Measurements from ENCODE around the gene SLC9A7. TPM values are rescaled to one million over a fixed set of nuclear protein-coding genes. Genes with fewer than 3 reads are reported as not detected.

SLC9A7 gene
- total and polyA plus RNA-seq, 2 experiments from 2014 or later: 2.5 to 15.4 TPM

GRCh38 chrX:46662188-46662958, 96.5 kb downstream of the SLC9A7 start:
- Mint-ChIP-seq H3K27ac (no peak overlapping the region), H3K4me3 (no peak overlapping the region), H3K9me3 (no peaks in the 10 kb centered on the region), H3K36me3 (ENCODE audit: low read depth) (peaks cover 19% of the 10 kb centered on the region; the same call in 2 of the 3 replicates), H3K4me1 (no peaks in the 10 kb centered on the region), H3K27me3 (ENCODE audit: insufficient read depth, low read depth, poor library complexity) (peaks cover 2% of the 10 kb centered on the region)
- TF ChIP-seq EZH2phosphoT487 (IDR thresholded peaks at IDR 0.05; ENCODE audit: unreplicated experiment) (no peak), JUNB (IDR thresholded peaks at IDR 0.05; ENCODE audit: unreplicated experiment) (no peak), STAT1 (IDR thresholded peaks at IDR 0.05; ENCODE audit: unreplicated experiment) (no peak), NANOG (IDR thresholded peaks at IDR 0.05; ENCODE audit: borderline replicate concordance) (no peak), REST (IDR thresholded peaks at IDR 0.05; ENCODE audit: unreplicated experiment) (no peak), CREB1 (CRISPR knock-in tag; IDR thresholded peaks at IDR 0.05; ENCODE audit: low read depth) (no peak), EZH2 (IDR thresholded peaks at IDR 0.05; ENCODE audit: low read depth, unreplicated experiment) (no peak), ZNF114 (CRISPR knock-in tag; IDR thresholded peaks at IDR 0.05) (no peak), POLR2AphosphoS5 (IDR thresholded peaks at IDR 0.05; ENCODE audit: low read depth) (no peak), ZNF331 (CRISPR knock-in tag; IDR thresholded peaks at IDR 0.05; ENCODE audit: low read depth) (no peak)
- TF ChIP-seq, protein P1, sequence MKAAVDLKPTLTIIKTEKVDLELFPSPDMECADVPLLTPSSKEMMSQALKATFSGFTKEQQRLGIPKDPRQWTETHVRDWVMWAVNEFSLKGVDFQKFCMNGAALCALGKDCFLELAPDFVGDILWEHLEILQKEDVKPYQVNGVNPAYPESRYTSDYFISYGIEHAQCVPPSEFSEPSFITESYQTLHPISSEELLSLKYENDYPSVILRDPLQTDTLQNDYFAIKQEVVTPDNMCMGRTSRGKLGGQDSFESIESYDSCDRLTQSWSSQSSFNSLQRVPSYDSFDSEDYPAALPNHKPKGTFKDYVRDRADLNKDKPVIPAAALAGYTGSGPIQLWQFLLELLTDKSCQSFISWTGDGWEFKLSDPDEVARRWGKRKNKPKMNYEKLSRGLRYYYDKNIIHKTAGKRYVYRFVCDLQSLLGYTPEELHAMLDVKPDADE (IDR thresholded peaks at IDR 0.05): no peak
- TF ChIP-seq, protein P2, sequence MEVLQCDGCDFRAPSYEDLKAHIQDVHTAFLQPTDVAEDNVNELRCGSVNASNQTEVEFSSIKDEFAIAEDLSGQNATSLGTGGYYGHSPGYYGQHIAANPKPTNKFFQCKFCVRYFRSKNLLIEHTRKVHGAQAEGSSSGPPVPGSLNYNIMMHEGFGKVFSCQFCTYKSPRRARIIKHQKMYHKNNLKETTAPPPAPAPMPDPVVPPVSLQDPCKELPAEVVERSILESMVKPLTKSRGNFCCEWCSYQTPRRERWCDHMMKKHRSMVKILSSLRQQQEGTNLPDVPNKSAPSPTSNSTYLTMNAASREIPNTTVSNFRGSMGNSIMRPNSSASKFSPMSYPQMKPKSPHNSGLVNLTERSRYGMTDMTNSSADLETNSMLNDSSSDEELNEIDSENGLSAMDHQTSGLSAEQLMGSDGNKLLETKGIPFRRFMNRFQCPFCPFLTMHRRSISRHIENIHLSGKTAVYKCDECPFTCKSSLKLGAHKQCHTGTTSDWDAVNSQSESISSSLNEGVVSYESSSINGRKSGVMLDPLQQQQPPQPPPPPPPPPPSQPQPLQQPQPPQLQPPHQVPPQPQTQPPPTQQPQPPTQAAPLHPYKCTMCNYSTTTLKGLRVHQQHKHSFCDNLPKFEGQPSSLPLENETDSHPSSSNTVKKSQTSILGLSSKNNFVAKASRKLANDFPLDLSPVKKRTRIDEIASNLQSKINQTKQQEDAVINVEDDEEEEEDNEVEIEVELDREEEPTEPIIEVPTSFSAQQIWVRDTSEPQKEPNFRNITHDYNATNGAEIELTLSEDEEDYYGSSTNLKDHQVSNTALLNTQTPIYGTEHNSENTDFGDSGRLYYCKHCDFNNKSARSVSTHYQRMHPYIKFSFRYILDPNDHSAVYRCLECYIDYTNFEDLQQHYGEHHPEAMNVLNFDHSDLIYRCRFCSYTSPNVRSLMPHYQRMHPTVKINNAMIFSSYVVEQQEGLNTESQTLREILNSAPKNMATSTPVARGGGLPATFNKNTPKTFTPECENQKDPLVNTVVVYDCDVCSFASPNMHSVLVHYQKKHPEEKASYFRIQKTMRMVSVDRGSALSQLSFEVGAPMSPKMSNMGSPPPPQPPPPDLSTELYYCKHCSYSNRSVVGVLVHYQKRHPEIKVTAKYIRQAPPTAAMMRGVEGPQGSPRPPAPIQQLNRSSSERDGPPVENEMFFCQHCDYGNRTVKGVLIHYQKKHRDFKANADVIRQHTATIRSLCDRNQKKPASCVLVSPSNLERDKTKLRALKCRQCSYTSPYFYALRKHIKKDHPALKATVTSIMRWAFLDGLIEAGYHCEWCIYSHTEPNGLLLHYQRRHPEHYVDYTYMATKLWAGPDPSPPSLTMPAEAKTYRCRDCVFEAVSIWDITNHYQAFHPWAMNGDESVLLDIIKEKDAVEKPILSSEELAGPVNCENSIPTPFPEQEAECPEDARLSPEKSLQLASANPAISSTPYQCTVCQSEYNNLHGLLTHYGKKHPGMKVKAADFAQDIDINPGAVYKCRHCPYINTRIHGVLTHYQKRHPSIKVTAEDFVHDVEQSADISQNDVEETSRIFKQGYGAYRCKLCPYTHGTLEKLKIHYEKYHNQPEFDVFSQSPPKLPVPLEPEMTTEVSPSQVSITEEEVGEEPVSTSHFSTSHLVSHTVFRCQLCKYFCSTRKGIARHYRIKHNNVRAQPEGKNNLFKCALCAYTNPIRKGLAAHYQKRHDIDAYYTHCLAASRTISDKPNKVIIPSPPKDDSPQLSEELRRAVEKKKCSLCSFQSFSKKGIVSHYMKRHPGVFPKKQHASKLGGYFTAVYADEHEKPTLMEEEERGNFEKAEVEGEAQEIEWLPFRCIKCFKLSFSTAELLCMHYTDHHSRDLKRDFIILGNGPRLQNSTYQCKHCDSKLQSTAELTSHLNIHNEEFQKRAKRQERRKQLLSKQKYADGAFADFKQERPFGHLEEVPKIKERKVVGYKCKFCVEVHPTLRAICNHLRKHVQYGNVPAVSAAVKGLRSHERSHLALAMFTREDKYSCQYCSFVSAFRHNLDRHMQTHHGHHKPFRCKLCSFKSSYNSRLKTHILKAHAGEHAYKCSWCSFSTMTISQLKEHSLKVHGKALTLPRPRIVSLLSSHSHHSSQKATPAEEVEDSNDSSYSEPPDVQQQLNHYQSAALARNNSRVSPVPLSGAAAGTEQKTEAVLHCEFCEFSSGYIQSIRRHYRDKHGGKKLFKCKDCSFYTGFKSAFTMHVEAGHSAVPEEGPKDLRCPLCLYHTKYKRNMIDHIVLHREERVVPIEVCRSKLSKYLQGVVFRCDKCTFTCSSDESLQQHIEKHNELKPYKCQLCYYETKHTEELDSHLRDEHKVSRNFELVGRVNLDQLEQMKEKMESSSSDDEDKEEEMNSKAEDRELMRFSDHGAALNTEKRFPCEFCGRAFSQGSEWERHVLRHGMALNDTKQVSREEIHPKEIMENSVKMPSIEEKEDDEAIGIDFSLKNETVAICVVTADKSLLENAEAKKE (CRISPR knock-in tag; IDR thresholded peaks at IDR 0.05): no peak
- TF ChIP-seq, protein P3, sequence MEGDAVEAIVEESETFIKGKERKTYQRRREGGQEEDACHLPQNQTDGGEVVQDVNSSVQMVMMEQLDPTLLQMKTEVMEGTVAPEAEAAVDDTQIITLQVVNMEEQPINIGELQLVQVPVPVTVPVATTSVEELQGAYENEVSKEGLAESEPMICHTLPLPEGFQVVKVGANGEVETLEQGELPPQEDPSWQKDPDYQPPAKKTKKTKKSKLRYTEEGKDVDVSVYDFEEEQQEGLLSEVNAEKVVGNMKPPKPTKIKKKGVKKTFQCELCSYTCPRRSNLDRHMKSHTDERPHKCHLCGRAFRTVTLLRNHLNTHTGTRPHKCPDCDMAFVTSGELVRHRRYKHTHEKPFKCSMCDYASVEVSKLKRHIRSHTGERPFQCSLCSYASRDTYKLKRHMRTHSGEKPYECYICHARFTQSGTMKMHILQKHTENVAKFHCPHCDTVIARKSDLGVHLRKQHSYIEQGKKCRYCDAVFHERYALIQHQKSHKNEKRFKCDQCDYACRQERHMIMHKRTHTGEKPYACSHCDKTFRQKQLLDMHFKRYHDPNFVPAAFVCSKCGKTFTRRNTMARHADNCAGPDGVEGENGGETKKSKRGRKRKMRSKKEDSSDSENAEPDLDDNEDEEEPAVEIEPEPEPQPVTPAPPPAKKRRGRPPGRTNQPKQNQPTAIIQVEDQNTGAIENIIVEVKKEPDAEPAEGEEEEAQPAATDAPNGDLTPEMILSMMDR (conservative IDR thresholded peaks at IDR 0.05; ENCODE audit: low read depth in 2 of 2): no peak
- Histone ChIP-seq H4K20me1 (replicated peaks; ENCODE audit: insufficient read depth) (no peaks in the 10 kb centered on the region), H3K36me3 (ENCODE audit: insufficient read depth) (no peaks in the 10 kb centered on the region), H3F3A (replicated peaks; ENCODE audit: low read depth) (no peaks in the 10 kb centered on the region), H3K27me3 (ENCODE audit: insufficient read depth) (no peaks in the 10 kb centered on the region), H3K4me3 (no peak overlapping the region), H3K4me2 (no peak overlapping the region), H3K79me2 (replicated peaks; ENCODE audit: insufficient read depth) (no peaks in the 10 kb centered on the region), H2AFZ (no peak overlapping the region), H3K4me1 (ENCODE audit: insufficient read depth) (no peaks in the 10 kb centered on the region), H3K27ac (ENCODE audit: low read depth) (no peak overlapping the region), H3K9me2 (ENCODE audit: insufficient read depth) (no peaks in the 10 kb centered on the region)
- DNase-seq (ENCODE audit: low spot score) (no peak), ATAC-seq (no peak)

All from GM23338 (cell line).